Measurements from ENCODE around the gene PNMA8B.

DNA sequence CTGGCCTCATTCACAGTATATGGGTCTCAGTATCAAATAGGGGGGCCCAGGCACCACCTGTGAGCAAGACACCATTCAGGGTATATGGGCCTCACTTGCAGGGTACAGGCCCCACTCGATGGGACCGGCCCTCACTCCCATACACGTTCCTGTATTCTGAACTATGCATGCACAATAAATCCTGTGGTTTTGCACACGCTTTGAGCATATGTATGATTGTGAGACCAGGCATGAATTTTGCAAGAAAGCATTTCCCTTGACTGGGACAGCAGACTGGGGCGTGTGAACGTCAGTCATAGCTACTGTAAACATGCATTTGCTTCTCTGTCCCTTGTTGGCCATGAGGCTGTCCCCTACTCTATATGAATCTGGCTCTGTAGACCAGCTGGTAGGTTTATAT, 637 bp upstream of the PNMA8B start:
- TF ChIP-seq, protein P1, sequence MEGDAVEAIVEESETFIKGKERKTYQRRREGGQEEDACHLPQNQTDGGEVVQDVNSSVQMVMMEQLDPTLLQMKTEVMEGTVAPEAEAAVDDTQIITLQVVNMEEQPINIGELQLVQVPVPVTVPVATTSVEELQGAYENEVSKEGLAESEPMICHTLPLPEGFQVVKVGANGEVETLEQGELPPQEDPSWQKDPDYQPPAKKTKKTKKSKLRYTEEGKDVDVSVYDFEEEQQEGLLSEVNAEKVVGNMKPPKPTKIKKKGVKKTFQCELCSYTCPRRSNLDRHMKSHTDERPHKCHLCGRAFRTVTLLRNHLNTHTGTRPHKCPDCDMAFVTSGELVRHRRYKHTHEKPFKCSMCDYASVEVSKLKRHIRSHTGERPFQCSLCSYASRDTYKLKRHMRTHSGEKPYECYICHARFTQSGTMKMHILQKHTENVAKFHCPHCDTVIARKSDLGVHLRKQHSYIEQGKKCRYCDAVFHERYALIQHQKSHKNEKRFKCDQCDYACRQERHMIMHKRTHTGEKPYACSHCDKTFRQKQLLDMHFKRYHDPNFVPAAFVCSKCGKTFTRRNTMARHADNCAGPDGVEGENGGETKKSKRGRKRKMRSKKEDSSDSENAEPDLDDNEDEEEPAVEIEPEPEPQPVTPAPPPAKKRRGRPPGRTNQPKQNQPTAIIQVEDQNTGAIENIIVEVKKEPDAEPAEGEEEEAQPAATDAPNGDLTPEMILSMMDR (IDR thresholded peaks at IDR 0.05 in 2 of 3, conservative IDR thresholded peaks at IDR 0.05 in 1 of 3; ENCODE audit: borderline replicate concordance in 1 of 3, insufficient read depth in 1 of 3, low read depth in 2 of 3, low read length in 2 of 3), result no peak
- TF ChIP-seq POLR2A (IDR thresholded peaks at IDR 0.05; ENCODE audit: borderline replicate concordance, extremely low read depth, insufficient read depth, insufficient read length), result no peak
- TF ChIP-seq EZH2phosphoT487 (IDR thresholded peaks at IDR 0.05; ENCODE audit: borderline replicate concordance), result no peak
- no peak for TF ChIP-seq POLR2AphosphoS5 (IDR thresholded peaks at IDR 0.05; ENCODE audit: low read depth, low read length)
- TF ChIP-seq ZNF274 (IDR thresholded peaks at IDR 0.05; ENCODE audit: low read depth, low read length), result no peak
- TF ChIP-seq, protein P2, sequence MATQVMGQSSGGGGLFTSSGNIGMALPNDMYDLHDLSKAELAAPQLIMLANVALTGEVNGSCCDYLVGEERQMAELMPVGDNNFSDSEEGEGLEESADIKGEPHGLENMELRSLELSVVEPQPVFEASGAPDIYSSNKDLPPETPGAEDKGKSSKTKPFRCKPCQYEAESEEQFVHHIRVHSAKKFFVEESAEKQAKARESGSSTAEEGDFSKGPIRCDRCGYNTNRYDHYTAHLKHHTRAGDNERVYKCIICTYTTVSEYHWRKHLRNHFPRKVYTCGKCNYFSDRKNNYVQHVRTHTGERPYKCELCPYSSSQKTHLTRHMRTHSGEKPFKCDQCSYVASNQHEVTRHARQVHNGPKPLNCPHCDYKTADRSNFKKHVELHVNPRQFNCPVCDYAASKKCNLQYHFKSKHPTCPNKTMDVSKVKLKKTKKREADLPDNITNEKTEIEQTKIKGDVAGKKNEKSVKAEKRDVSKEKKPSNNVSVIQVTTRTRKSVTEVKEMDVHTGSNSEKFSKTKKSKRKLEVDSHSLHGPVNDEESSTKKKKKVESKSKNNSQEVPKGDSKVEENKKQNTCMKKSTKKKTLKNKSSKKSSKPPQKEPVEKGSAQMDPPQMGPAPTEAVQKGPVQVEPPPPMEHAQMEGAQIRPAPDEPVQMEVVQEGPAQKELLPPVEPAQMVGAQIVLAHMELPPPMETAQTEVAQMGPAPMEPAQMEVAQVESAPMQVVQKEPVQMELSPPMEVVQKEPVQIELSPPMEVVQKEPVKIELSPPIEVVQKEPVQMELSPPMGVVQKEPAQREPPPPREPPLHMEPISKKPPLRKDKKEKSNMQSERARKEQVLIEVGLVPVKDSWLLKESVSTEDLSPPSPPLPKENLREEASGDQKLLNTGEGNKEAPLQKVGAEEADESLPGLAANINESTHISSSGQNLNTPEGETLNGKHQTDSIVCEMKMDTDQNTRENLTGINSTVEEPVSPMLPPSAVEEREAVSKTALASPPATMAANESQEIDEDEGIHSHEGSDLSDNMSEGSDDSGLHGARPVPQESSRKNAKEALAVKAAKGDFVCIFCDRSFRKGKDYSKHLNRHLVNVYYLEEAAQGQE (IDR thresholded peaks at IDR 0.05; ENCODE audit: low read depth), result no peak
- TF ChIP-seq SRF (IDR thresholded peaks at IDR 0.05; ENCODE audit: low read depth), result no peak
- no peak for TF ChIP-seq CEBPB (IDR thresholded peaks at IDR 0.05; ENCODE audit: low read depth)
- no peak for TF ChIP-seq RAD21 (IDR thresholded peaks at IDR 0.05; ENCODE audit: low read depth)
- TF ChIP-seq, protein P3, sequence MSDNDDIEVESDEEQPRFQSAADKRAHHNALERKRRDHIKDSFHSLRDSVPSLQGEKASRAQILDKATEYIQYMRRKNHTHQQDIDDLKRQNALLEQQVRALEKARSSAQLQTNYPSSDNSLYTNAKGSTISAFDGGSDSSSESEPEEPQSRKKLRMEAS (IDR thresholded peaks at IDR 0.05), result no peak
- TF ChIP-seq JUND (IDR thresholded peaks at IDR 0.05), result no peak
- TF ChIP-seq SIN3A (IDR thresholded peaks at IDR 0.05; ENCODE audit: low read depth), result no peak
- TF ChIP-seq EGR1 (IDR thresholded peaks at IDR 0.05; ENCODE audit: low read depth), result no peak
- TF ChIP-seq, protein P4, sequence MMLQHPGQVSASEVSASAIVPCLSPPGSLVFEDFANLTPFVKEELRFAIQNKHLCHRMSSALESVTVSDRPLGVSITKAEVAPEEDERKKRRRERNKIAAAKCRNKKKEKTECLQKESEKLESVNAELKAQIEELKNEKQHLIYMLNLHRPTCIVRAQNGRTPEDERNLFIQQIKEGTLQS (IDR thresholded peaks at IDR 0.05), result no peak
